Smooth muscle cell (in vitro differentiated cells): ENCODE measurements around the gene PPIF. TPM values are rescaled to one million over a fixed set of nuclear protein-coding genes. Genes with fewer than 3 reads are reported as not detected.
A peak's percentile ranks its signal among the peaks of the same experiment; 100 is the strongest.

Source experiments
- DNase-seq: peaks from one replicate; lab custom pipeline; 2025; ENCODE audit not compliant: unreplicated experiment; lab: John Stamatoyannopoulos, UW
- H2AFZ ChIP-seq: fragments of 200-600 bp; sonication (generic); 2 replicates; pipeline ENCODE4 v1.6.0; 2016; ENCODE audit warnings: antibody characterized with exemption, low read depth, mild to moderate bottlenecking
- H3F3A ChIP-seq: fragments of 200-600 bp; sonication (generic); 2 replicates; pipeline ENCODE4 v1.6.0; 2017; ENCODE audit warnings: antibody characterized with exemption, low read depth
- H3K27ac ChIP-seq: fragments of 200-600 bp; sonication (generic); 2 replicates; pipeline ENCODE4 v1.5.1; 2016; ENCODE audit warnings: low read depth, mild to moderate bottlenecking
- H3K27me3 ChIP-seq: fragments of 200-600 bp; sonication (generic); 2 replicates; pipeline ENCODE4 v1.6.1; 2016; ENCODE audit warnings: low read depth, mild to moderate bottlenecking
- H3K36me3 ChIP-seq: fragments of 200-600 bp; sonication (generic); 2 replicates; pipeline ENCODE4 v1.5.1; 2016; ENCODE audit warnings: low read depth
- H3K4me1 ChIP-seq: fragments of 200-600 bp; sonication (generic); 2 replicates; pipeline ENCODE4 v1.5.1; 2016; ENCODE audit warnings: low read depth
- H3K4me2 ChIP-seq: fragments of 200-600 bp; sonication (generic); 2 replicates; pipeline ENCODE4 v1.6.0; 2016; ENCODE audit warnings: mild to moderate bottlenecking
- H3K4me3 ChIP-seq: fragments of 200-600 bp; sonication (generic); 2 replicates; pipeline ENCODE4 v1.5.1; 2016; ENCODE audit warnings: mild to moderate bottlenecking
- H3K79me2 ChIP-seq: fragments of 200-600 bp; sonication (generic); 2 replicates; pipeline ENCODE4 v1.6.0; 2016; ENCODE audit warnings: low read depth, mild to moderate bottlenecking
- H3K9ac ChIP-seq: fragments of 200-600 bp; sonication (generic); 2 replicates; pipeline ENCODE4 v1.6.0; 2016; ENCODE audit warnings: low read depth
- H3K9me3 ChIP-seq: fragments of 200-600 bp; sonication (generic); replicated peaks from 2 replicates; pipeline ENCODE4 v1.5.1; 2016; ENCODE audit warnings: low read depth
- H4K20me1 ChIP-seq: fragments of 200-600 bp; sonication (generic); 2 replicates; pipeline ENCODE4 v1.6.0; 2016; ENCODE audit warnings: low read depth
- WGBS: methylation state at CpG from one replicate; pipeline ENCODE4 v1.1.7; 2016; ENCODE audit warnings: low lambda C conversion rate; 5-methylcytosine and 5-hydroxymethylcytosine counted together
- polyA plus RNA-seq: library from polyadenylated mRNA; unstranded; fragments of >200 nt; fragmentation: Nextera tagmentation; extraction: Ambion mirVana; gene quantifications from 2 replicates; pipeline ENCODE4 v1.2.1, GENCODE V29; 2016
- total RNA-seq: library from RNA; depleted of rRNA; stranded (reverse); fragments of >200 nt; gene quantifications from 2 replicates; pipeline ENCODE4 v1.2.3, GENCODE V29; 2014
- TF ChIP-seq, protein P1 (sequence below): fragments of 200-600 bp; sonication (generic); IDR thresholded peaks from 2 replicates; pipeline ENCODE4 v1.5.1; 2017; ENCODE audit warnings: borderline replicate concordance, mild to moderate bottlenecking, antibody characterized with exemption; ENCODE audit not compliant: insufficient read depth, poor library complexity, severe bottlenecking

The PPIF gene
- total and polyA plus RNA-seq, 2 experiments from 2014 or later = 24.3 to 29.7 TPM

DNA sequence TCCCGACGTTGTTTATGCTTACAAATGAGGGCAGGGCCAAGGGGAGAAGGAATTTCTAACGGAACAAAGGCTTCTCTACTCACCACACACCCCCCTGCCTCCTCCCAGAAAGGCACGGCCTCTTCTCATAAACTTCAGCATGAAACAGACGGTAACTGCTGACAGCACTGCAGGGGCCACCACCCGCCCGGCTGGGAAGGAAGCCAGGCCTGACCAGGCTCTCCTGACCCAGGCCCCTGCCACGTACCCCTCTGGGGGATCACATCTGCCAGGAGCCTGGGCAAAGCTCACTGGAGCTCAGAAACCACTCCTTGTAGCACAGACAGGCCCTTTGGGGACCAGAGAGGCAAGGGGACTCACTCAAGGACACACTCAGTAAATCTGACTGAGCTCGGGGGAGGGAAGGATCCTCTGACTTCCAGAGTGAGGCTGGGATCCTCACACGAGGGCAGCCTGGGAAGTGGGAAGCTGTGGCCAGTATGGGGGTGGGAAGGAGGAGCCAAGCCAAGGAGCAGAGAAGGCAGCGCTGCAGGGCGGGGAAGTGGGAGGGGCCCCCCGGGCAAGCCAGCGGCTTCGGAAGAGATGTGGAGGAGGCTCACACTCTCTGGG is 52.1 kb downstream of the PPIF start:
- H3K27me3 ChIP-seq = no peaks in the 10 kb centered on the region
- peak overlapping the region; percentile 70 for H3K4me2 ChIP-seq
- H3K36me3 ChIP-seq = no peaks in the 10 kb centered on the region
- H3K4me1 ChIP-seq = peaks cover 44% of the 10 kb centered on the region
- peak overlapping the region; percentile 97 for H3K27ac ChIP-seq
- H3K4me3 ChIP-seq = no peak overlapping the region
- 14% methylated on average over 14 of the region's 15 CpGs for WGBS
- H2AFZ ChIP-seq = no peak overlapping the region
- H3K9ac ChIP-seq = peak overlapping the region; percentile 87
- H4K20me1 ChIP-seq = no peaks in the 10 kb centered on the region
- TF ChIP-seq, protein P1, sequence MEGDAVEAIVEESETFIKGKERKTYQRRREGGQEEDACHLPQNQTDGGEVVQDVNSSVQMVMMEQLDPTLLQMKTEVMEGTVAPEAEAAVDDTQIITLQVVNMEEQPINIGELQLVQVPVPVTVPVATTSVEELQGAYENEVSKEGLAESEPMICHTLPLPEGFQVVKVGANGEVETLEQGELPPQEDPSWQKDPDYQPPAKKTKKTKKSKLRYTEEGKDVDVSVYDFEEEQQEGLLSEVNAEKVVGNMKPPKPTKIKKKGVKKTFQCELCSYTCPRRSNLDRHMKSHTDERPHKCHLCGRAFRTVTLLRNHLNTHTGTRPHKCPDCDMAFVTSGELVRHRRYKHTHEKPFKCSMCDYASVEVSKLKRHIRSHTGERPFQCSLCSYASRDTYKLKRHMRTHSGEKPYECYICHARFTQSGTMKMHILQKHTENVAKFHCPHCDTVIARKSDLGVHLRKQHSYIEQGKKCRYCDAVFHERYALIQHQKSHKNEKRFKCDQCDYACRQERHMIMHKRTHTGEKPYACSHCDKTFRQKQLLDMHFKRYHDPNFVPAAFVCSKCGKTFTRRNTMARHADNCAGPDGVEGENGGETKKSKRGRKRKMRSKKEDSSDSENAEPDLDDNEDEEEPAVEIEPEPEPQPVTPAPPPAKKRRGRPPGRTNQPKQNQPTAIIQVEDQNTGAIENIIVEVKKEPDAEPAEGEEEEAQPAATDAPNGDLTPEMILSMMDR = no peak
- H3K9me3 ChIP-seq = no peaks in the 10 kb centered on the region
- peak; percentile 79 for DNase-seq
- H3F3A ChIP-seq = peaks cover 40% of the 10 kb centered on the region
- peaks cover 42% of the 10 kb centered on the region for H3K79me2 ChIP-seq

DNA sequence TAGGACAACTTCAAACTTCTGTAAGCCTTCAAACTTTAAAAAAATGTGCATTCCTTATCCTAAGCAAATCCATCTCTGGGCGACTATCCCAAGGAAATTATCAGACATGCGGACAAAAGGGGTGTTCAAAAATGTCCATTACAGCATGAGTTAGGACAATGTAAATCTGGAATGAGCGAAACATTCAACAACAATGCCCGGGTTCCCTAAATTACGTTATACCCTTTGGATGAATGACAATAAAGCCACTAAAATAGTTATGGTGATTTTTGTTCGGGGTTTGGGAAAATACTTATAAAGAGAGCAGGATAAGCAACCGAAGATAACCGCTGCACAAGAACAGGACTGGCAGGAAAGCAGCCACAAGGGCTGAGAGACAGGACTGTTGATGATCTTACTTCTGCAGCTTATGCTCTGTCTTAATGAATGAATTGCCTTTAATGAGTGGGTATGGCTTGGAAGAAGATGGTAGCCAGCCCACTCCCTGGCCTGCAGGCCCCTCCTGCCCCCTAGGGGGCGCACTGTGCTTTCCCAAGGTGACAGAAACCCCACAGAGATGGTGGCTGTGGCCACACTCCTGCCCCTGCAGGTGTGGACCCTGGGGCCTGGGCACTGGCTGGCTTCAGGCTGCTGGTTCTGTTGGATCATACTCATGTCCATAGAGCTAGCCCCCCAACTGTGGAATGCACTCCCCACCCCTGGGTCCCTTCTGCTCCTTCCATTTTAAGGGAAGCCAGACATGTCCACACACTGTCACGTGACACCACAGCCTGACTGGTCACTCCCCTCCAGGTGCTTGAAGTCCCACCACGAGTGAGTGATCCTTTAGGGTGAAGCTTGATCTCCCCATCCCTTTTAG is 53.1 kb downstream of the PPIF start:
- Histone ChIP-seq H2AFZ (no peak overlapping the region), H3K9ac (no peak overlapping the region), H3K27me3 (no peaks in the 10 kb centered on the region), H4K20me1 (peaks cover 10% of the 10 kb centered on the region), H3K9me3 (no peaks in the 10 kb centered on the region), H3K4me2 (peak overlapping the region; percentile 70), H3K4me1 (peaks cover 55% of the 10 kb centered on the region), H3K4me3 (no peak overlapping the region), H3K27ac (peak overlapping the region; percentile 97), H3K79me2 (peaks cover 31% of the 10 kb centered on the region), H3K36me3 (no peaks in the 10 kb centered on the region), H3F3A (peaks cover 42% of the 10 kb centered on the region)
- TF ChIP-seq, protein P1 = peak; percentile 67
- no peak for DNase-seq
- 57% methylated on average over 11 of the region's 11 CpGs for WGBS

DNA sequence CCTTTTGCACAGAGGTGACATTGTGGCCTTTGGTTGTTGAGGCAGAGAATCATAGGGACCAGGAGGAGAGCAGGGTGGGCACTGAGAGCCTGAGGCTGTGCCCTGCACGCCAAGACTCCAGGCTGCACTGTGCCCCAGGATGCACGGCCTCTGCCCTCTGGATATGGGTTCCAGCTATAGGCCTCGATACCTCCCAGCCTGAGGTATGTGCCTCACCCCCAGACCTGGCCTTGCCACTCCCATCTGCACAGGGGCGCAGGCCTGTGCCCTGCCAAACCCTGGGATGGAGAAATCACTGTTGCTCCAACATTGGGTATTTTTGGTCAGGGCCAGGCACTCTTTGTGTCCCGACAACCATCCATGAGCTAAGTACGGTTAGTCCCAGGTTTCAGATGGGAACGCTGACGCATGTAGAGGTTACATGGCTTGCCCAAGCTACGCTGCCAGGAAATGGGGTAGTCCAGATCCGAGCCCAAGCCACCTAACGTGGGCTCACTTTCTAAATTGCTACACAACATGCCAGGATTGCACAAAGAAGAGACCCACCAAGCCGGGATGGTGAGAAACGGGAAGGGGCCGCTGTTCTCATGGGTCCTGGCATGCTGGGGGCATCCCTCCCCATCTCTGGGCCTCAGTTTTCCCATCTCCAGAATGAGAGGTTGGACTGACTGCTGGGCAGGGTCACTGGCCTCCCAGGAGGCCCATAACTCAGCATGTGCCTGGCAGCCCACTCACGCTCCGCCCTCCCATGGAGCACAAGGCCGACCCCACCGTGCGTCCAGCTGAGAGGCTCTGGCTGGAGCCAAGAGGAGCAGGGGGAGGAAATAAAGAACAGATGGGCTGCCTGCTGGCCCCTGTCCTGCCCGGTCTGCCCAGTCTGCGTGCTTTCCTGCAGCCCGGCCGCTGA is 54.0 kb downstream of the PPIF start:
- H3K27me3 ChIP-seq = no peaks in the 10 kb centered on the region
- 71% methylated on average over 23 of the region's 23 CpGs for WGBS
- TF ChIP-seq, protein P1 = no peak
- H3K9ac ChIP-seq = no peak overlapping the region
- no peak overlapping the region for H3K4me2 ChIP-seq
- peaks cover 22% of the 10 kb centered on the region for H3K79me2 ChIP-seq
- H3F3A ChIP-seq = peaks cover 44% of the 10 kb centered on the region
- peaks cover 19% of the 10 kb centered on the region for H4K20me1 ChIP-seq
- H3K4me1 ChIP-seq = peaks cover 62% of the 10 kb centered on the region
- no peaks in the 10 kb centered on the region for H3K9me3 ChIP-seq
- DNase-seq = no peak
- H3K27ac ChIP-seq = peak overlapping the region; percentile 97
- H3K36me3 ChIP-seq = no peaks in the 10 kb centered on the region
- H2AFZ ChIP-seq = no peak overlapping the region
- H3K4me3 ChIP-seq = no peak overlapping the region
